Limb (tissue), 2 donors: ENCODE measurements around the gene NFIA.

Source experiments
- DNase-seq, 2 donors: peaks; one replicate each; pipeline ENCODE4 v3.0.0-alpha.2; 2016; ENCODE audit errors: extremely low spot score in 2 of 2

The NFIA gene

DNA sequence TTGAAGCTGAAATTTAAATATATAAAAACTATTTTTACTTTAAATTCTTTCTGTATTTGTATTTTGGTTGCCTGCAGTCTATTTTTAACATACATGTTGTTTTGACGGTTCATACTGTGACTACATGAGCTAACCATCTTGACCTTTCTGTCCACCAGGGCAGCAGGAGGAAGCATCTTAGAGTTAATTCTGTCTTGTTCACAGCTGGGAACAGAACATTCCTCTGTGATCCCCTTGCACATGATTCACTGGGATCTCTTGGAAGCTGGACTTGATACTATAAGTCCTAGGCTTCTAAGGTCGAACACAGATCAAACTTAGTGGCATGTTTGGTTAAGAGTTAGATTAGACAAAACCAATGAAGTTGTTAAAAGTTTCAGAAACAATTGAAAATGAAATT lies 99.7 kb downstream of the NFIA start:
- peak in 1 of 2 donors; percentile 68 for DNase-seq

DNA sequence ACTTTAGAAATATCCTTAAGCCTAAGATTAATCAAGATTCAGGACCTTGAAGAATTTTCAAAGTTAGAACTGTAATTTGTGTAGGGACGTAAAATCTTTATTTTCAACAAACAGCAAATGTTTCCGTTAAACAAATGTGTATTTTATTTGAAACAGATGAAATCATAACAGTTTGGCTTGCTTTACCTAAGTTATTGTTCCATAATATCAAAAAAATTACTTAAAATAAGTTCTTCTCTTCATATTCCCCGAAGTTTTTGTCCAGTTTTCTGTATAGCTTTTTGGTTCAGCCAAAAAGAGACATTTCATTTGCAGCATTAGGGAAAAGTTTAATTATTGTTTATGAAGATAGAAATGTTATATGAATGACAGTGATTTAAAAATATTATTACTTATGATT lies 100.1 kb downstream of the NFIA start:
- DNase-seq: no peak

DNA sequence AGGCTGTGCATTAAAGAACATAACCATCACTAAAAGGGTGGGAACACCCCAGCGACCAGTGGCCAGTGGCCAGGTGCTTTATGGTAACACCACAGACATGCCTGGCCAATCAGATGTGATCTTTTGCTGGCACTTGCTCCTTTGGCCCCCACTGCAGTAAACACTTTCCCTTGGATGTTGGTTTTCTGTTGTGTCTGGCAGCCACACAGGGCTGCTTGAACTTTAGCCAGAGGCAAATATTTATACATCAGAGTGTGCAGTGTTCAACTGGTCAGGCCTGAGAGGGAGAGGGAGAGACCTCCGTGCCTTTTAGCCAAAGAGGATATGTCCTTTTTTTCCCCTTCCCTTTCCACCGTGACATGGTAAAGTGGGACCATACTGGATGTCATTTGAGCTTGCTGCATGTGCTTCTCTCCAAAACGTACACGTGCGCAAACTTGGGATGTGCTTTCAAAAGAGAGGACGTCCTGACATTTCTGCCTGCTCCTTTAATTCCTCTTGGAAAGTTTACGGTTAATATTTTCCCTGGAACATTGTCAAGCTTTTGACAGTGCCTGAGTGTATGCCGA lies 101.2 kb downstream of the NFIA start:
- peak; percentile 71 to 84 for DNase-seq

DNA sequence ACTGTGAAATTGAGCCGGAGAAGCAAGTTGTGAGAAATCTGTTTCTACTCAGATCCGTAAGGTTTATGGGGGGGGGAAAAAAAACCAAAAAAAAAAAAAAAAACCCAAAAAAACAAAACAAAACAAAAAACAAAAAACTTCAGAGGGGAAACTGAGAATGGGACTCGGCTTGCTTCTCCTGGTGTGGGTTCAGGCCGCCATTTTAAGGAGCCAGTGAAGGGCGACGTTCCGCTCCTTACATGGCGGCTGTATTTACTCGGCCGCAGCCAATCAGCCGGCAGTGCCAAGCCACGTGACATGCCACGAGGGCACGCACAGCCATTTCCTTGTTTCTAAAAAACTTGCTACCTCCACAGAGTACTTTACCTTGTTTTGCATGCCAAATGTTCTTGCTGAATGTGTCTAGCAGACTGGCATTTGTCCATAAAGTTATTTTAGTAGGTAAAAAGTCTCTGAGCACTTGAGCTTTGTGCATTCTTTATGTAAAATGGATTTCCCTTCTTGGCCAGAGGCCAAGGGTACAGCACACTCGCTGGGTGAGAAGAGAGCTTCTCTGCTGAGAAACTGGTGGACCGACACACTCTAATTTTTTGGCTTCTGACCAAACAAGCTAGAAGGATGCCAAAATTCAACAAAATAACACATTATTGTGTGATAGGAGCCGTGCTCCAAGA lies 101.8 kb downstream of the NFIA start:
- peak; percentile 91 to 96 for DNase-seq

DNA sequence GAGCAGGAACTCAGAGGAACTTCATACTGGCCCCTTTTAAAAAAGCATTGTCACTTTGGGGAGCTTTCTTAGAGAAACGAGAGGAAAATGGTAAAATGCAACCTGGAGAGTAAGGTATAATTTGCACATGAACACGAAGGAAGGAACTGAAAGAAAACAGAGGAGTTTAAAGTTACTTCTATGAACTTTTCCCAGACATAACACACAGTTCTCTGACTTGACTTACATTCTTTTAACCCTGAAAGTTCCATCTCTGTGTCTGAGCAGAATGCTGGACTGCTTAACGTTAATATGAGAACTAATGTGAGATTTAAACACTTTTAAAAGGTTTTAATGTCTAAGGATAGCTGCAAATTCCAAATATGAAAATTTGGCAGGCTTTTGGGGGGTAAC lies 102.3 kb downstream of the NFIA start:
- DNase-seq: no peak

DNA sequence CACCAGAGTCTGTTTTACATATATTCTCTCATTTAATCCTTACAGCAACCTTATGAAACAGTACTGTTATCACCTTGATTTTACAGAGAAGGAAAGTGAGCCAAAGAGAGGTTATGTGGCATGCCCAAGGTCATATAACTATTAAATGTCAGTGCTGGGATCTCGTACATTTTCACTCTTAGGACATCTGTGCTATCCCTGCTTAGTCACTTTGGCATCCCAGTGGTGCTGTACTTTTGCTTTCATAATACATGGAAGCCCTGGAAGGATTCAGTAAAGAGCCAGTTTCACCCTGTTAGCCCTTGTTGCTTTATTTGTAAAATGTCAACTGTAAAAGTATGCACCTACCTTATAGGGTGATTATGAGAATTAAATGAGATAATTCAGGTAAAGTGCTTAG lies 104.4 kb downstream of the NFIA start:
- DNase-seq: no peak

DNA sequence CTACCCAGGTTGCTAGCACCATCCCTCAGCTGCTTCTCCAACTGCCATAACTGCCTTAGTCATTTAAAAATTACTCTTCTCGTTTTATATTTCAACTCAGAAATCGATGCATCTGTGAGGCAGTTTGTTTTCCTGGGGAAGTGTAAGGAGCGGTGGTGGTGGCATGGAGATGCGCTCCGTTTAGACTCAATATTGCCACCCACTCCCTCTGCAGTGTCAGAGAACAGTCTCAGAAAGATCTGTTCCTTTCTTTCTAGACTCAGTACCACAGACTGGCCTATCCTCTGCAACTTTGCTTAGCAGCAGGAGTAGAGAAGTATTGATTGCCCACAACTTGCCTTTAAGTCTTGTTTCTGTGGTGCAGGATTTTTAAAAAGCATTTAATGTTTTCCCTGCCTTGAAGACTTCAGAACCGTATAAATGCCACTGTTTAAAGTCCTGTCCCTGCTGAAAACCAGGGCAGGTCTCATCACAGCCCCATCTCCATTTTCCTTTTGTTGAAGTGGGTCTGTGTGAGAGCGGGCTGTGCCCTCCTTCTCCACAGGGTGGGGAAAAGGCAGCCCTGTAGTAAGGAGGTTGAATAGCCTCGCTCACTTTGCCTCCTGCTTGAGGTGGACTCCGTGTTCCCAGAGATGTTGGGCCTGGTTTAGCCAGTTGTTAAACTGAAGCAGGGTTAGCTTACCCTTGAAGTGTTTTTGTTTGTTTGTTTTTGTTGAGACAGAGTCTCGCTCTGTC lies 105.2 kb downstream of the NFIA start:
- no peak for DNase-seq

DNA sequence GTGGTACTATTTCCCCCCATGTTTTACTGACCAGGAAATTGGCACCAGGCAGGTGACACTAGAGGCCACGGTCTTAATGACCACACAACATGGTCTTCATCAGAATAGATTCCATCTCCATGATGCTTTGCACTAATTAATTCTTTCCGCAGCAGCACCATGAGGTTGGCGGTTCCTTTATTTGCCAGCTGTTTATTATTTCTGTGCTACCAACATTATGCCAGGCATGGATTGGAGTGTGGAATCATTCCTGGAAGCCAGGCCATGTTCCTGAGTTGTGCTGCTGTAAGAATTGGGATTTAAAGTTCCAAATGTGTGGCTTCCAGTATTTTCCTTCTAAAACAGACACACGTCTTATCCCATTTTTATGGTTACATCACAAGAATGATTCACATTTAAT lies 107.8 kb downstream of the NFIA start:
- DNase-seq: no peak

DNA sequence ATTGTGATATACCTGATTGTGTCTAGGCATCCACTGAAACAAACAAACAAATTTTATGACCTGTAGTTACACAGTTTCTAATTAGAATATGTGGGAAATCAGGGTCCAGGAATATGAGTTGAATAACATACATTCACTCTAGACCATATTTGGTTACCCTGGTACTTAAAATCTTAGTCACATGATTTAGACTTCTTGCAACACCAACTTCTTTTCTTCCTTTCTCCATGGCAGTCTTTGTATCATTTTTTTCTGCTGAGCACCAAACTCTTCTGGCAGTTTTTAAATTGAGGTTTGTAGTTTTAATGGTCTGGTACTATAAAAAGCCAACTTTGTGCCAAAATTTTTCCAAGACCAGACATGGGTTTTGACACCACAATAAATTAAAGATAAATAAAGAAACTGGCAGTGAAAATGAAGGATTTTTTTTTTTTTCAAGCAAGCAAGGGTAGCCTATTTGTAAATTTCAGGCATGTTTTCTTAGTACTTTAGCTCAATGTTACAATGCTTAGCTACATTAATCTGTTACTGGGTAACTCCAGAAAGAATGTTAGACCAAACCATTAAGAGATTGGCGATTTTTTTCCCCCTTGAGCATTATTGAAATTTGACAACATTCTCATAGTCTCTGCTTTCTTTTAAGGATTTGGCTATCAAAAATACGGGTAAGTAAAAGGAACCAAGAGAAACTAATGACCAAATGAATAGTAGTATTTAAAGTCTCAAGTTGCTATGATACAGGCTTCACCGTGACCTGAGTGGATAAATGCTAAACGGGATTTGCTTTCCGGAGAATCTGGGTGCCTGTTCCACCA lies 108.5 kb downstream of the NFIA start:
- DNase-seq: no peak

DNA sequence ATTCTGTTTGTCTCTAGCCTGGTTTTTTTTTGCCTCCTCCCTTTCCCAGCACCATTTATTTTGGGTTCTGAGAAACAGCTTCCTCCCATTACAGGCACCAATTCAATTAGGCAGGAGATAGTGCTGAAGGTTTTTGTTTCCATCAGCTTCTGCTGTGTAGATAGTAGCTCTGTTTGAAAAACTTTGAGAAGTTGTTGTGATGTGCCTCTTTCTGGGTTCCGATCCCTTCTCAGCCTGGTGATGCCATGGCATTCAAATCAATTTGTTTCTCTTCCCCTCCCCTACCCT lies 109.0 kb downstream of the NFIA start:
- DNase-seq: no peak

DNA sequence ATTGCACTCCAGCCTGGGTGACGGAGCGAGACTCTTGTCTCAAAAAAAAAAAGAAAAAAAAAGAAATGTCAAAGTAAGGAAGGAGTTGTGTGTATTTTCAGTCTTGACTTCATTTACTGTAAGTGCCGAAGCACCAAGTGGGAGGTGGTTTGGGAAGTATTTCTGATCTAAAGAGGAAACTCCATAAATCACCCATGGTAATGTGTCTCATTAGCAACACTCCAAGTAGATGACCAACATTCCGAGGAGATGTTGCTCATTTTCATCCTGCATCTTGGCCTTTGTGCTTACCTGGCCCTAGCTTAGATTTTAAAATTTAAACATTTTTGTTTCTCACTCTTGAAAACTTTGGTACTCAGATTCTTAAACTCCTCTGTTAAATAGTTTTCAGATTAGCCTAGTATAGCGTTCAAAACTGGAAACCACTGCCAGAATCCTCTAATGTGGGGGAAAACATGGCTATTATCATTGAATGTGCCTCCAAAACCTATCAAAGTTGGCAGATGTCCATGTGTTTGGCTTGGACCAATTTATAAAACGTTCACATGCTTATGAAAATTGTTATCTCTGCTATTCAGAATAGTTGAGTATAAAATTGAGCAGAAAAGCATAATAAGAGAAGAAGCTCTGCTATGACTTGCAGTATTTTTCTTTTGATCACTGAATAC lies 110.4 kb downstream of the NFIA start:
- no peak for DNase-seq

DNA sequence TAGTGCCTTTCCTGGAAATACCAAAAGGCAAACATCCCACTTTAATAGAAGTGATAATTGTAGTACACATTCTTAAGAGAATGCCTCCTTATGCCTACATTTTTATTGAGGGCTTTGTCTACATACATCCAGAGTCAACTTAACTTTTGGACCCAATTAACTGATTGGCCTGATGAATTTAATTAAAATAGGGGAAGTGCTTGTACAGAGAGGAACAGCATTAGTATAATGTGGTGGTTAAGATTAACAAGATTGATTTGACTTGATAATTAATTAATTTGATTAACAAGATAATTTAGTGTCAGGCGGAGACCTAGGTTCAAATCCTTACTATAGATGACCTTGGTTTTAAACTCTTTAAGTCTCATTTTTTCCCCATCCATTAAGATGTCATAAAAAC lies 111.4 kb downstream of the NFIA start:
- no peak for DNase-seq

DNA sequence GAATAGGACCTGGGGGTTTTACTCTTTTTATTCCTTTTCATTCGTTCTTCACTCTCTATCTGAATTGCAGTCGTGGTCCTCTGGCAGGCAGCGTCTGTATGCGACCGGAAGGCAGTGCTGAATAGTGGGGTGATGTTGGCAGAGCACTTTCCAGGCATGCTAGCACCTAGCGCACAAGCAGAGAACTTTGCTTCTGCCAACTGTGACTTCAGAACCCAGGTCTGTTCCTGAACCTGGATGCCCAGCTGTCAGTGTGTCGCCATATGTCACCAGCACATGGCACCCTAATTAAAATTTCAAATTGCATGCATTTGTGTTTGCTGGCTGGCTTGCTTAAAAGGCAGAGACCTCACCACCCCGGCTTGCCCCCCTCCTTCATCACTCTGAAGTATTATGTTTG lies 116.2 kb downstream of the NFIA start:
- no peak for DNase-seq

DNA sequence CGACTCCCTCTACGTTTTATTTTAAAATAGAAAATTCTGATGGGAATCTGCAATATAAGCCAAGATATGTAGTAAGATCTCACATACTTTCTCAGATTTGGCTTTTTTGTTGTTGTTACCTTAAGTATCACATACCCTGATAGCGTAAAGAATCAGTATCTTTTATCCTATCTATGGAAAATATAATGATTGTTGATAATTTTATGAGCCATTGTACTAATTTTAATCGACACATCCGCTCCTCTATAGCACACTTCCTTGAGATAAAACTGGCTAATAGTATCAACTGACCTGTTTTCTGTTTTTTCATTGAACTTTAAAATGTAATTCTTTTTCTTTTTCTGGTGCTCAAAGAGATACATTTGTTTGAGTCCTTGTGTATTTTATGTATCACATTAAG lies 118.7 kb downstream of the NFIA start:
- no peak for DNase-seq

DNA sequence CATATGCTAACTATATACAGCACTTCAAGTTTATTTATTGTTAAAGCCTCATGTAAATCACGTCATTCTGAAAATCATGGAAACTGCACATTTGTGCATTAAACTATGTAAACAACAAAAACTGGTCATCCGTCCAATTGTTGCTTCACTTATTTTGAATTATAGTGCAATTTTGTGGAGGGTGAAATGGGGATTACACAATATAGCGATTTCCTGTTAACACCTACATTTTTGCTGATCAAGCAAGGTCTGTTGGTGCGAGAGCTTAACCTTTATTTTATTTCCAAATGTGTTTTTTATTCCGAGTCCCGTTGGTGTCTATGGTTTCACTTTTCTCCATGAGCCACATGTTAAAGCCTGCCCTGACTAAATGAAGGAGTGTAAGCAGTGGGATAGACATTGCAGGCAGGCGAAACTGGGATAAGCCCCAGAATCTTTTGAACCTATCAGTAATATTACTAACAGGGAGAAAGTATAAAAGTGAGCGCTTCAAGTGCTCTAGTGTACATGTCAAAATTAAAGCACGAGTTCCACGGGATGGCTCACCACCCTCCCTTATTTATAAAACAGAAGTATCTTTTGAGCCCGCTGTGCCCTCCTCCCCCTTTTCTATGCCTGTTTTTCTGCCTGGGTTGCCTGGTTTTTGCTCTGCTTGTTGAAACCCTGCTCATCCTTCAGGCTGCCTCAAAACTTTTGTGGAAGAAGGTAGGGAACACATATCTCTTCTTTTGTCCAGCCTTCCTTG lies 120.7 kb downstream of the NFIA start:
- DNase-seq: no peak

DNA sequence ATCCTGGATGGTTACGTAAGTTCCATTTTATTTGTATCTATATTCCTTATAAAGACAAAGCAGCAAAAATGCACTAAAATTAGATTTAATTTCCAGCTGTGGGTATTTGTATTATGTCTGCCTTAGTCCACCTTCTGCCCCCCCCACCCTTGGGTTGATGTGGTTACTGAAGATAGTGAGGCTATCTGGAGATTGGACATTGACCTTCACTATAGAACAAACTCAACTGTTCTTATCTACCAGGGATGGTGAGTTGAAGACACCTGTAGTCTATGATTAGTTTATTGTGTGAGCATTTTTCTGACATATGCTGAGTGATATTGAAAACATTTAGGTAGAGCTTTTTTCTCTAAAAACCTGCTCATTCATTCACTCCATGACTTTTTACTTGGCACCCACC lies 122.2 kb downstream of the NFIA start:
- no peak for DNase-seq

DNA sequence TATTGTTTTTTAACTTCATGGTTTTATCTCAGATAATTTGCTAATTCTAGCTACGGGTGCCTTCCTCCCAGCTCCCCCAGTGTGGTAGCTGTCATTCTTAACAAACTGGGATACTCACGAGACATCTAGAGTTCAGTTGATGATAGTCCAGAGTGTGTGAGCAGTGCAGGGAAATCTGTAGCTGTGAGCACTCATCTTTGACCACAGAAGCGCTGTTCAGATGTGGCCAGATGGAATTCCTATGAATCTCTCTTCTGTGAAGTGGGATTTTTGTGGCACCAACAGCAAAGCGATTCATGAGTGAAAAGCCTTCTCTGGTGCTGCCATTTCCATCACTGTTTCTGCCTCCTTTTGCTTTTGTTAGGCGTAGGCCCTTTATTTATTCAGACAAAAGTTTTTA lies 125.1 kb downstream of the NFIA start:
- no peak for DNase-seq

DNA sequence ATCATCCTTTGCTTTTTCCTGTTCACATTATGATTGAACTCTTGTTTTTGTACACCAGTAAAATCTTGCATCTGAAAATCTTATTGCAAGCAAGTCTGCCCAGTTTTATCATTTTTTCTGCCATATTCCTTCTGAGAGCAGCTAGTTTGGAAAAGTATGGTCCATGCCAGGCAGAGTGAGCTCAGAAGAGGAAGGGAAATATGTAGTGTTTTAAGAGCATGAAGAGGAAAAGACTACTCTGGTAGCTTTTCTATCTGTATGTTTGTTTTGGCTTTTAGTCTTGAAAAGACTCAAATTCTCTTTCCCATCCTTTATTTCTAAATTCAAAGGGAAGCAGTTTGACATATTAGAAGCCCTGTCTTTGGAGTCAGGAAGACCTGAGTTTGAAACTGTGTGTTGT lies 125.8 kb downstream of the NFIA start:
- DNase-seq: no peak

DNA sequence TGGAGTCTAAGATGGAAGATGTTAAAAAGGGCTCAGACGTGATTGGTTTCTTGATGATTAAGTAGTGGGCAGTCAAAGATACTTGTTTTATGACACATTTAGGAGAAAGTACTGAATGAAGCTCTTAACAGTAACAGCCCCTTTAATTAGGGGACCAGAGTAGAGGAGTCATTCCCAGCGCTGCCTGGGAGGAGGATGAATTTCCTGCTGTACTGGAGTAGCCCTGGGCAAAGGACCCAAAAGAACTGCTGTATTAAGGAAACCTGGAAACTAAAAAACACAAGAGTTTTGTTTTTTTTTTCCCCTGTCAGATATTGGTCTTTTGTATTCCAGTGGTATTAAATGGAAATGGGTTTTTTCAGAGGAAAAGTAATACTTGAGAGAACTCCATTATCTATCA lies 126.5 kb downstream of the NFIA start:
- no peak for DNase-seq

DNA sequence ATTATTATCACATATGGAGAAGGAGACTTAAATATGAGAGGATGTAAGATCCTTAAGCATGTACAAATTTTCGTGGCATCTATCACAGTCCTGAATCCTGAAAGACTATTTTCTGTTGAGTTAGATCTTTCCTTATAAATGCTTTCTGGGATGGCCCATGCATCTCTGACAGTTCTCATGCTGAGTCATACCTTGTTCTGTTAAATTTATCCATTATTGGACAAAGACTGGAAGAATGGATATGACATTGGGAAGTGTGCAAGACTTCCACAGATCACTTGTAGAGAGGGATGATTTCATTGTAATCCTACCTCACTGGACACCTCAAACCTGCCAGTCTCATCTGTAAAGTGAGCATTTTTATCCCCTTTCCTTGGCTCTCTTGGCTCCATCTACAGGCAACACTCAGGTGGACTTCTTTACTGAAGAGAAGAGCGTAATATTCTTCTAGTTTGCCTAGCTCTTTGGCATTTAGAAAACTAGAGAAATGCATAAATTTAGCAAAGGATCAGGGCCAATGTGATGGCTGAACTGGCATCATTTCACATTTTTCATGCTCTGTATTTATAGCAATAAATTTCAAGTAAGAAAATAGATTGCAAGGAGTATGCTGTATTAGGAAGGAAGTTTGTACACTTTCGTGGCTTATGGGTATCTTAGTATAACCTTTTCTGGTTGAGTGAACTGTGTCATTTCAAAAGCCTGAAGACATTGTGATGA lies 128.2 kb downstream of the NFIA start:
- DNase-seq: no peak
